ENCODE results near the gene RTP3. TPM values are rescaled to one million over a fixed set of nuclear protein-coding genes. Genes with fewer than 3 reads are reported as not detected.

Gene RTP3
- total and polyA plus RNA-seq, 2 donors (not counting 1 experiment from before 2014, with no cell fraction given) = not detected

DNA sequence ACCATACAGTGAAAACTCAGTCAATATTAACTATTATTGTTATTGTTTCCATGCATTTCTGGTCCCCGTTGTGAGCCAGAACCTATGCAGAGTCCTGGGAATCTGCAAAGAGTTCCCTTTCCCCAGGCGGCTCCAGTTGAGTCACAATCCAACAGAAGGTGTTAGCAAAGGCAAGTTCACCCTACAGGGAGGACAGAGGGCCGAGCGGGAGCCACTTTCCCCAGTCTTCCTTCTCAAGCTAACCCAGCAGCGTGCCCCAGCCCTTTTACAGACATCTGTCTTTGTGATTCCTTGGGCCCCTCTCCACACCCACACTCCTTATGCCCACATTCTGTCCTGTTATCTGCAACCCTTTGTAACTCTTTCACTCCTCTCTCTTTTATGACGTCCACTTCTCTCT lies 20.0 kb upstream of the RTP3 start:
- Mint-ChIP-seq H3K9me3 (ENCODE audit: insufficient read depth) (no peaks in the 10 kb centered on the region), H3K27me3 (peaks cover 47% of the 10 kb centered on the region), H3K27ac (peak overlapping the region; percentile 3), H3K4me1 (no peaks in the 10 kb centered on the region), H3K4me3 (no peak overlapping the region)
- ChIA-PET CTCF (no interaction called here), POLR2A (no interaction called here)
- no peak for DNase-seq
- Histone ChIP-seq H3K79me2 (ENCODE audit: control insufficient read depth, insufficient read depth, low read length) (no peaks in the 10 kb centered on the region), H3K9me3 (ENCODE audit: control extremely low read depth in 1 of 3, control insufficient read depth in 2 of 3, insufficient read depth in 1 of 3, low read length in 2 of 3) (no peaks in the 10 kb centered on the region), H3K27ac (ENCODE audit: low read length in 2 of 2) (no peak overlapping the region), H3K36me3 (replicated peaks in 1 of 2; ENCODE audit: control extremely low read depth in 1 of 2, control insufficient read depth in 1 of 2, extremely low read depth in 1 of 2, insufficient read depth in 2 of 2, low read length in 1 of 2) (no peaks in the 10 kb centered on the region), H3K27me3 (replicated peaks in 1 of 4; ENCODE audit: control extremely low read depth in 1 of 4, control insufficient read depth in 3 of 4, insufficient read depth in 4 of 4, low read length in 3 of 4) (peaks cover 0 to 14% (median 9%) of the 10 kb centered on the region in 4 experiments), H3K4me3 (ENCODE audit: control extremely low read depth in 1 of 5, extremely low read depth in 1 of 5, insufficient read depth in 1 of 5, low read depth in 2 of 5, low read length in 4 of 5) (no peak overlapping the region), H3K9ac (ENCODE audit: low read length) (no peak overlapping the region), H3K4me1 (ENCODE audit: control insufficient read depth in 2 of 2, insufficient read depth in 2 of 2, low read length in 2 of 2) (no peaks in the 10 kb centered on the region), H2AFZ (ENCODE audit: insufficient read depth, low read depth, low read length, poor library complexity, severe bottlenecking) (no peak overlapping the region), H3K4me2 (replicated peaks; ENCODE audit: low read depth, low read length, poor library complexity, severe bottlenecking) (no peak overlapping the region), H4K20me1 (ENCODE audit: control insufficient read depth, insufficient read depth, low read length, poor library complexity, severe bottlenecking) (no peaks in the 10 kb centered on the region)
- intact Hi-C loops (cut with micrococcal nuclease) = no loop called here
- TF ChIP-seq, protein P1, sequence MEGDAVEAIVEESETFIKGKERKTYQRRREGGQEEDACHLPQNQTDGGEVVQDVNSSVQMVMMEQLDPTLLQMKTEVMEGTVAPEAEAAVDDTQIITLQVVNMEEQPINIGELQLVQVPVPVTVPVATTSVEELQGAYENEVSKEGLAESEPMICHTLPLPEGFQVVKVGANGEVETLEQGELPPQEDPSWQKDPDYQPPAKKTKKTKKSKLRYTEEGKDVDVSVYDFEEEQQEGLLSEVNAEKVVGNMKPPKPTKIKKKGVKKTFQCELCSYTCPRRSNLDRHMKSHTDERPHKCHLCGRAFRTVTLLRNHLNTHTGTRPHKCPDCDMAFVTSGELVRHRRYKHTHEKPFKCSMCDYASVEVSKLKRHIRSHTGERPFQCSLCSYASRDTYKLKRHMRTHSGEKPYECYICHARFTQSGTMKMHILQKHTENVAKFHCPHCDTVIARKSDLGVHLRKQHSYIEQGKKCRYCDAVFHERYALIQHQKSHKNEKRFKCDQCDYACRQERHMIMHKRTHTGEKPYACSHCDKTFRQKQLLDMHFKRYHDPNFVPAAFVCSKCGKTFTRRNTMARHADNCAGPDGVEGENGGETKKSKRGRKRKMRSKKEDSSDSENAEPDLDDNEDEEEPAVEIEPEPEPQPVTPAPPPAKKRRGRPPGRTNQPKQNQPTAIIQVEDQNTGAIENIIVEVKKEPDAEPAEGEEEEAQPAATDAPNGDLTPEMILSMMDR (IDR thresholded peaks at IDR 0.05) = no peak
- no peak for TF ChIP-seq EZH2 (IDR thresholded peaks at IDR 0.05; ENCODE audit: borderline replicate concordance, insufficient read depth, low read depth, low read length, poor library complexity, severe bottlenecking)
- ATAC-seq (ENCODE audit: low read depth) = no peak
- WGBS (ENCODE audit: insufficient coverage) = 91% methylated on average over 6 of the region's 6 CpGs

DNA sequence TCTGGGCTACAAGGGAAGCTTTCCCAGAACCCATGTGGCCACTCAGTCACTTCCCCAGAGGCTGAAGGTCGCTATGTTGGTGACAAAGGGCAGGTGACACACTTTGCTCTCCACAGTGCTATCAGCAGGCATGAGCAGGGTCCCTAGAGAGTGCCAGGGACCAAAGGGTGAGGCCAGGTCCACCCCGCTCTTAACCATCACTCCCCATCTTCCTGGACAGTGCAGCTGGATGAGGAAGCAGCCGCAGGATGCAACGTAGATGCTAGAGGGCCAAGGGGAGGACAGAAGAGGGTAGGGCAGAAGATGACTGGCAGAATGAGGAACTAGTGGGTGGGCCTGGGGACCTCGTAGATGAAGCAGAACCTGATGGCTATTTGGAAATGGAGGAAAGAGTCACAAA lies 19.4 kb upstream of the RTP3 start:
- Histone ChIP-seq H3K27me3 (replicated peaks in 1 of 4; ENCODE audit: control extremely low read depth in 1 of 4, control insufficient read depth in 3 of 4, insufficient read depth in 4 of 4, low read length in 3 of 4) (peaks cover 0 to 14% (median 7%) of the 10 kb centered on the region in 4 experiments), H3K9ac (ENCODE audit: low read length) (no peak overlapping the region), H3K4me1 (ENCODE audit: control insufficient read depth in 2 of 2, insufficient read depth in 2 of 2, low read length in 2 of 2) (no peaks in the 10 kb centered on the region), H3K4me2 (replicated peaks; ENCODE audit: low read depth, low read length, poor library complexity, severe bottlenecking) (no peak overlapping the region), H3K4me3 (ENCODE audit: control extremely low read depth in 1 of 5, extremely low read depth in 1 of 5, insufficient read depth in 1 of 5, low read depth in 2 of 5, low read length in 4 of 5) (no peak overlapping the region), H3K27ac (ENCODE audit: low read length in 2 of 2) (no peak overlapping the region), H3K36me3 (replicated peaks in 1 of 2; ENCODE audit: control extremely low read depth in 1 of 2, control insufficient read depth in 1 of 2, extremely low read depth in 1 of 2, insufficient read depth in 2 of 2, low read length in 1 of 2) (no peaks in the 10 kb centered on the region), H3K79me2 (ENCODE audit: control insufficient read depth, insufficient read depth, low read length) (no peaks in the 10 kb centered on the region), H4K20me1 (ENCODE audit: control insufficient read depth, insufficient read depth, low read length, poor library complexity, severe bottlenecking) (no peaks in the 10 kb centered on the region), H3K9me3 (ENCODE audit: control extremely low read depth in 1 of 3, control insufficient read depth in 2 of 3, insufficient read depth in 1 of 3, low read length in 2 of 3) (no peaks in the 10 kb centered on the region), H2AFZ (ENCODE audit: insufficient read depth, low read depth, low read length, poor library complexity, severe bottlenecking) (no peak overlapping the region)
- ChIA-PET POLR2A (no interaction called here), CTCF (no interaction called here)
- Mint-ChIP-seq H3K27ac (no peak overlapping the region), H3K4me3 (no peak overlapping the region), H3K9me3 (ENCODE audit: insufficient read depth) (no peaks in the 10 kb centered on the region), H3K4me1 (no peaks in the 10 kb centered on the region), H3K27me3 (peaks cover 42% of the 10 kb centered on the region)
- intact Hi-C loops (cut with micrococcal nuclease) = no loop called here
- no peak for DNase-seq
- no peak for TF ChIP-seq EZH2 (IDR thresholded peaks at IDR 0.05; ENCODE audit: borderline replicate concordance, insufficient read depth, low read depth, low read length, poor library complexity, severe bottlenecking)
- TF ChIP-seq, protein P1 (IDR thresholded peaks at IDR 0.05) = no peak
- ATAC-seq (ENCODE audit: low read depth) = no peak
- WGBS (ENCODE audit: insufficient coverage) = 62% methylated on average over 3 of the region's 5 CpGs

Measured in B cell (primary cell).